HL-60 (cell line): ENCODE results near the gene GABRD.

Experiments used
- CTCF ChIP-seq: IDR thresholded peaks from one replicate; pipeline ENCODE4 v1.5.1; 2011; ENCODE audit warnings: low read length, control low read depth, inconsistent platforms; ENCODE audit not compliant: insufficient read depth
- POLR2AphosphoS5 ChIP-seq: IDR thresholded peaks from 2 replicates; pipeline ENCODE4 v1.6.1; 2012; ENCODE audit warnings: low read depth
- REST ChIP-seq: IDR thresholded peaks from 2 replicates; pipeline ENCODE4 v1.6.1; 2012; ENCODE audit warnings: low read depth; ENCODE audit not compliant: insufficient replicate concordance
- SPI1 ChIP-seq: IDR thresholded peaks from 2 replicates; pipeline ENCODE4 v1.6.1; 2012; ENCODE audit warnings: low read depth, mild to moderate bottlenecking, borderline replicate concordance

- TF ChIP-seq CTCF (no peak), REST (no peak), POLR2AphosphoS5 (no peak), SPI1 (no peak)
Measured at GRCh38 chr1:1969505-1969900, 49.6 kb upstream of the GABRD start.
